ENCODE measurements around the gene UQCR10.

The UQCR10 gene

GRCh38 chr22:29739346-29739875, 27.8 kb upstream of the UQCR10 start:
- Histone ChIP-seq H3K4me3 (ENCODE audit: low read depth, low read length) (no peak overlapping the region), H3K27ac (no peak overlapping the region), H3K36me3 (no peaks in the 10 kb centered on the region; the same call in 1 of the 2 replicates), H3K9me3 (ENCODE audit: severe bottlenecking) (no peaks in the 10 kb centered on the region), H3K27me3 (ENCODE audit: insufficient read depth, low read depth, severe bottlenecking) (no peaks in the 10 kb centered on the region)
- no peak for DNase-seq
- TF ChIP-seq CTCF (IDR thresholded peaks at IDR 0.05; ENCODE audit: low read depth, low read length): no peak

- Histone ChIP-seq H3K36me3 (no peaks in the 10 kb centered on the region; the same call in 1 of the 2 replicates), H3K4me3 (ENCODE audit: low read depth, low read length) (no peak overlapping the region)
These were observed 27.0 kb upstream of the UQCR10 start for GRCh38 chr22:29740216-29740615.

GRCh38 chr22:29741926-29742325, 25.2 kb upstream of the UQCR10 start:
- H3K9me3 ChIP-seq (ENCODE audit: severe bottlenecking): no peaks in the 10 kb centered on the region
- H3K4me3 ChIP-seq (ENCODE audit: low read depth, low read length): no peak overlapping the region
- TF ChIP-seq CTCF (IDR thresholded peaks at IDR 0.05; ENCODE audit: low read depth, low read length): no peak
- H3K36me3 ChIP-seq: peaks cover 2% of the 10 kb centered on the region; the same call in 1 of the 2 replicates
- H3K27me3 ChIP-seq (ENCODE audit: insufficient read depth, low read depth, severe bottlenecking): no peaks in the 10 kb centered on the region
- no peak overlapping the region for H3K27ac ChIP-seq
- DNase-seq: no peak

More at GRCh38 chr22:29740216-29740615, 27.0 kb upstream of the UQCR10 start:
- no peaks in the 10 kb centered on the region for H3K9me3 ChIP-seq (ENCODE audit: severe bottlenecking)
- TF ChIP-seq CTCF (IDR thresholded peaks at IDR 0.05; ENCODE audit: low read depth, low read length): no peak
- H3K27me3 ChIP-seq (ENCODE audit: insufficient read depth, low read depth, severe bottlenecking): no peaks in the 10 kb centered on the region
- no peak for DNase-seq
- H3K27ac ChIP-seq: no peak overlapping the region

GRCh38 chr22:29742326-29742725, 24.8 kb upstream of the UQCR10 start:
- Histone ChIP-seq H3K36me3 (peaks cover 2% of the 10 kb centered on the region; the same call in 1 of the 2 replicates), H3K27ac (no peak overlapping the region), H3K4me3 (ENCODE audit: low read depth, low read length) (no peak overlapping the region), H3K27me3 (ENCODE audit: insufficient read depth, low read depth, severe bottlenecking) (no peaks in the 10 kb centered on the region), H3K9me3 (ENCODE audit: severe bottlenecking) (no peaks in the 10 kb centered on the region)
- TF ChIP-seq CTCF (IDR thresholded peaks at IDR 0.05; ENCODE audit: low read depth, low read length): no peak
- DNase-seq: no peak

GRCh38 chr22:29744902-29745301, 22.3 kb upstream of the UQCR10 start:
- no peaks in the 10 kb centered on the region for H3K9me3 ChIP-seq (ENCODE audit: severe bottlenecking)
- peak overlapping the region; percentile 30; the same call in 1 of the 2 replicates for H3K27ac ChIP-seq
- peaks cover 6% of the 10 kb centered on the region; the same call in 1 of the 2 replicates for H3K36me3 ChIP-seq
- no peak for TF ChIP-seq CTCF (IDR thresholded peaks at IDR 0.05; ENCODE audit: low read depth, low read length)
- H3K27me3 ChIP-seq (ENCODE audit: insufficient read depth, low read depth, severe bottlenecking): no peaks in the 10 kb centered on the region
- DNase-seq: peak; percentile 53
- no peak overlapping the region for H3K4me3 ChIP-seq (ENCODE audit: low read depth, low read length)

- Histone ChIP-seq H3K27ac (no peak overlapping the region), H3K27me3 (ENCODE audit: insufficient read depth, low read depth, severe bottlenecking) (no peaks in the 10 kb centered on the region), H3K4me3 (ENCODE audit: low read depth, low read length) (no peak overlapping the region), H3K36me3 (0 out of 2 replicates have a peak, but pooled peaks cover 6% of the 10 kb centered on the region), H3K9me3 (ENCODE audit: severe bottlenecking) (no peaks in the 10 kb centered on the region)
- no peak for DNase-seq
- TF ChIP-seq CTCF (IDR thresholded peaks at IDR 0.05; ENCODE audit: low read depth, low read length): no peak
These were observed 19.3 kb upstream of the UQCR10 start for GRCh38 chr22:29747832-29748231.
